Measurements from ENCODE around the gene ADA.

DNA sequence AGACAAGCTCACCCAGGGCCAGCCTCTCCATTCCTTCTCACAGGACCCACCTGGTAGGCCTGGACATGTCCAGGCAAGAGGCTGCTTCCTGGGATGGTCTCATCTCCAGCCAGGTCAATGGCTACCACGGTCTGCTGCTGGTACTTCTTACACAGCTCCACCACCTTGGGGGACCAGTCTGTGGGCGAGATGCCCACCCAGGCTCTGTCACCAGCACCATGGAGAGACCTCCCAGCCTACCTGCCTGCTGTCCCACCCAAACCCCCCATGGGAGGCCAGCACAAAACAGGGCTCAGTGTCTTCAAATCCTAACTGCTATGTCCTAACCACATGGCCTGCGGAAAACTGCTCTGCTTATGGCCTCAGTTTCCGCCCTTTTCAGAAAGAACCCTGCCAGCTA lies 27.3 kb downstream of the ADA start:
- TF ChIP-seq, protein P1, sequence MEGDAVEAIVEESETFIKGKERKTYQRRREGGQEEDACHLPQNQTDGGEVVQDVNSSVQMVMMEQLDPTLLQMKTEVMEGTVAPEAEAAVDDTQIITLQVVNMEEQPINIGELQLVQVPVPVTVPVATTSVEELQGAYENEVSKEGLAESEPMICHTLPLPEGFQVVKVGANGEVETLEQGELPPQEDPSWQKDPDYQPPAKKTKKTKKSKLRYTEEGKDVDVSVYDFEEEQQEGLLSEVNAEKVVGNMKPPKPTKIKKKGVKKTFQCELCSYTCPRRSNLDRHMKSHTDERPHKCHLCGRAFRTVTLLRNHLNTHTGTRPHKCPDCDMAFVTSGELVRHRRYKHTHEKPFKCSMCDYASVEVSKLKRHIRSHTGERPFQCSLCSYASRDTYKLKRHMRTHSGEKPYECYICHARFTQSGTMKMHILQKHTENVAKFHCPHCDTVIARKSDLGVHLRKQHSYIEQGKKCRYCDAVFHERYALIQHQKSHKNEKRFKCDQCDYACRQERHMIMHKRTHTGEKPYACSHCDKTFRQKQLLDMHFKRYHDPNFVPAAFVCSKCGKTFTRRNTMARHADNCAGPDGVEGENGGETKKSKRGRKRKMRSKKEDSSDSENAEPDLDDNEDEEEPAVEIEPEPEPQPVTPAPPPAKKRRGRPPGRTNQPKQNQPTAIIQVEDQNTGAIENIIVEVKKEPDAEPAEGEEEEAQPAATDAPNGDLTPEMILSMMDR (IDR thresholded peaks at IDR 0.05 in 4 of 5, conservative IDR thresholded peaks at IDR 0.05 in 1 of 5): no peak
- no peak for TF ChIP-seq POLR2A (IDR thresholded peaks at IDR 0.05)
